IMR-90 (cell line): Measurements from ENCODE around the gene SLC23A1. TPM values are rescaled to one million over a fixed set of nuclear protein-coding genes. Genes with fewer than 3 reads are reported as not detected.
"Not testable (repeated sequence)": the region's sequence is repeated elsewhere in the genome, so short reads cannot be mapped to it uniquely, and the experiment has no call there.

ENCODE experiments used
- ATAC-seq: fragments of 200-7000 bp; cut with Tn5 transposase; 2 replicates; pipeline ENCODE4 v1.9.1; 2020; ENCODE audit warnings: low read depth, mild to moderate bottlenecking, moderate library complexity
- BruUV-seq: library from RNA; stranded (reverse); fragments of 400-500 nt; replicated peaks from 2 replicates; lab custom pipeline; 2021; lab: Mats Ljungman, UMichigan
- CTCF ChIA-PET: fragments of 300-600 bp; formaldehyde crosslinking; extraction: SDS; loops from one replicate; lab custom pipeline; 2021; ENCODE audit warnings: antibody characterized with exemption; lab: Yijun Ruan, JAX
- POLR2A ChIA-PET: fragments of 300-600 bp; sonication (Branson Sonifier 250); formaldehyde crosslinking; loops from one replicate; lab custom pipeline; 2022; ENCODE audit warnings: antibody characterized with exemption; ENCODE audit not compliant: unreplicated experiment; lab: Charles Lee
- DNase-seq: peaks from one replicate; pipeline ENCODE4 v3.0.0; 2013
- H2AFZ ChIP-seq: replicated peaks from 2 replicates; pipeline ENCODE3; 2013; ENCODE audit warnings: low read length, mild to moderate bottlenecking; ENCODE audit not compliant: poor library complexity
- H2AK5ac ChIP-seq: 2 replicates; pipeline ENCODE4 v1.6.1; 2013; ENCODE audit warnings: low read depth, low read length, inconsistent platforms
- H2AK9ac ChIP-seq: replicated peaks from 2 replicates; pipeline ENCODE3; 2013; ENCODE audit warnings: mild to moderate bottlenecking, low read depth, low read length, moderate library complexity; ENCODE audit not compliant: poor library complexity
- H2BK120ac ChIP-seq: 2 replicates; pipeline ENCODE4 v1.6.1; 2013; ENCODE audit warnings: low read depth, low read length, inconsistent platforms
- H2BK15ac ChIP-seq: 3 replicates; pipeline ENCODE4 v1.6.1; 2013; ENCODE audit warnings: low read depth, low read length, inconsistent platforms
- H2BK20ac ChIP-seq: 2 replicates; pipeline ENCODE4 v1.6.1; 2013; ENCODE audit warnings: low read depth, mild to moderate bottlenecking, inconsistent platforms, low read length, moderate library complexity
- H2BK5ac ChIP-seq: 2 replicates; pipeline ENCODE4 v1.6.1; 2013; ENCODE audit warnings: mild to moderate bottlenecking, low read depth, low read length, inconsistent platforms; ENCODE audit not compliant: poor library complexity, severe bottlenecking
- H3K14ac ChIP-seq: replicated peaks from 2 replicates; pipeline ENCODE4 v1.6.1; 2013; ENCODE audit warnings: low read depth, low read length, inconsistent platforms
- H3K18ac ChIP-seq: 2 replicates; pipeline ENCODE4 v1.6.1; 2013; ENCODE audit warnings: low read depth, low read length, control low read depth
- H3K23ac ChIP-seq: 2 replicates; pipeline ENCODE4 v1.6.1; 2013; ENCODE audit warnings: low read depth, low read length, inconsistent platforms
- H3K27ac ChIP-seq: 2 replicates; pipeline ENCODE4 v1.5.1; 2013; ENCODE audit warnings: mild to moderate bottlenecking, control low read depth, low read length; ENCODE audit not compliant: insufficient read depth
- H3K27me3 ChIP-seq: 2 replicates; pipeline ENCODE4 v1.6.1; 2013; ENCODE audit warnings: low read length; ENCODE audit not compliant: control insufficient read depth, insufficient read depth
- H3K36me3 ChIP-seq: 2 replicates; pipeline ENCODE4 v1.6.1; 2013; ENCODE audit warnings: low read length, mixed read lengths; ENCODE audit not compliant: control insufficient read depth, insufficient read depth
- H3K4ac ChIP-seq: 2 replicates; pipeline ENCODE4 v1.6.1; 2013; ENCODE audit warnings: low read depth, low read length, inconsistent platforms
- H3K4me1 ChIP-seq: 2 replicates; pipeline ENCODE4 v1.6.1; 2013; ENCODE audit warnings: low read length, mixed read lengths; ENCODE audit not compliant: control insufficient read depth, insufficient read depth
- H3K4me2 ChIP-seq: 2 replicates; pipeline ENCODE4 v1.6.1; 2013; ENCODE audit warnings: low read depth, mild to moderate bottlenecking, control low read depth, low read length, moderate library complexity
- H3K4me3 ChIP-seq: 2 replicates; pipeline ENCODE4 v1.5.1; 2013; ENCODE audit warnings: low read depth, mild to moderate bottlenecking, control low read depth, low read length, moderate library complexity; ENCODE audit not compliant: insufficient read depth
- H3K56ac ChIP-seq: 2 replicates; pipeline ENCODE4 v1.6.1; 2013; ENCODE audit warnings: low read length, inconsistent platforms; ENCODE audit not compliant: insufficient read depth; ENCODE audit errors: extremely low read depth
- H3K79me1 ChIP-seq, 2 experiments: 2 replicates each; pipeline ENCODE4 v1.6.1; 2013; ENCODE audit warnings: low read length in 2 of 2, inconsistent platforms in 1 of 2, low read depth in 1 of 2
- H3K9ac ChIP-seq: 2 replicates; pipeline ENCODE4 v1.6.1; 2013; ENCODE audit warnings: low read depth, low read length, control low read depth
- H3K9me1 ChIP-seq: 2 replicates; pipeline ENCODE4 v1.6.1; 2013; ENCODE audit warnings: low read length, inconsistent platforms; ENCODE audit not compliant: insufficient read depth
- H3K9me3 ChIP-seq: 2 replicates; pipeline ENCODE4 v1.6.1; 2013; ENCODE audit warnings: low read length; ENCODE audit not compliant: control insufficient read depth, insufficient read depth
- H4K20me1 ChIP-seq: 2 replicates; pipeline ENCODE4 v1.6.1; 2013; ENCODE audit warnings: low read length, inconsistent platforms; ENCODE audit not compliant: insufficient read depth
- H4K5ac ChIP-seq: 2 replicates; pipeline ENCODE4 v1.6.1; 2013; ENCODE audit warnings: mild to moderate bottlenecking, low read depth, low read length, control low read depth
- H4K8ac ChIP-seq, 2 experiments: 2 replicates each; pipeline ENCODE4 v1.6.1; 2013; ENCODE audit warnings: low read depth in 2 of 2, low read length in 2 of 2, control low read depth in 1 of 2, inconsistent platforms in 1 of 2
- H4K91ac ChIP-seq: 2 replicates; pipeline ENCODE4 v1.6.1; 2013; ENCODE audit warnings: low read depth, low read length, inconsistent platforms; ENCODE audit not compliant: insufficient read depth
- CHD1 ChIP-seq: IDR thresholded peaks from 2 replicates; pipeline ENCODE4 v1.6.1; 2012; ENCODE audit warnings: low read depth, low read length, improper control_type of control experiment
- MAFK ChIP-seq: IDR thresholded peaks from 2 replicates; pipeline ENCODE4 v1.6.1; 2012; ENCODE audit warnings: low read depth, low read length, improper control_type of control experiment
- MAZ ChIP-seq: IDR thresholded peaks from 2 replicates; pipeline ENCODE4 v1.6.1; 2012; ENCODE audit warnings: low read depth, mild to moderate bottlenecking, low read length, improper control_type of control experiment, moderate library complexity, borderline replicate concordance
- MXI1 ChIP-seq: IDR thresholded peaks from 2 replicates; pipeline ENCODE4 v1.6.1; 2012; ENCODE audit warnings: low read depth, mild to moderate bottlenecking, low read length, moderate library complexity, borderline replicate concordance
- NFE2L2 ChIP-seq: fragments of 150-350 bp; IDR thresholded peaks from 2 replicates; pipeline ENCODE4 v1.6.1; 2016; ENCODE audit warnings: low read depth, mild to moderate bottlenecking, low read length
- POLR2A ChIP-seq: IDR thresholded peaks from 2 replicates; pipeline ENCODE4 v1.6.1; 2012; ENCODE audit warnings: mild to moderate bottlenecking, low read depth, low read length
- RFX5 ChIP-seq: IDR thresholded peaks from 2 replicates; pipeline ENCODE4 v1.8.0; 2012; ENCODE audit warnings: low read depth, mild to moderate bottlenecking, low read length, moderate library complexity
- WGBS, 2 experiments: methylation state at CpG; one replicate each; pipeline versions ENCODE4 v1.1.5 to v1.1.7; 2013; ENCODE audit warnings: missing lambda C conversion rate in 2 of 2; ENCODE audit not compliant: insufficient read length in 1 of 2; ENCODE audit errors: extremely low coverage in 2 of 2; 5-methylcytosine and 5-hydroxymethylcytosine counted together
- dilution Hi-C: fragments of 300-500 bp; cut with HindIII; formaldehyde crosslinking; loops from one replicate; pipeline ENCODE4 v1.14.3; 2018; ENCODE audit warnings: low sequenced_read_pairs; ENCODE audit not compliant: unreplicated experiment
- in situ Hi-C: fragments of 300-500 bp; cut with MboI; formaldehyde crosslinking; loops from 3 replicates; pipeline ENCODE4 v1.14.3; 2019; ENCODE audit warnings: low sequenced_read_pairs, inconsistent platforms, mixed read lengths
- intact Hi-C: fragments of 100-400 bp; cut with micrococcal nuclease; formaldehyde crosslinking; loops from 2 replicates; pipeline ENCODE4 v1.10.0; 2022
- polyA plus RNA-seq, 3 experiments: library from polyadenylated mRNA; depleted of rRNA; stranded (reverse); fragments of >200 nt; gene quantifications; 2 replicates each; pipeline ENCODE4 v1.2.3, GENCODE V29; 2012; ENCODE audit warnings: low replicate concordance in 1 of 3
- total RNA-seq: library from RNA; depleted of rRNA; stranded (reverse); fragments of >200 nt; gene quantifications from 2 replicates; pipeline ENCODE4 v1.2.3, GENCODE V29; 2012
- TF ChIP-seq, protein P1 (sequence below): fragments of 150-350 bp; IDR thresholded peaks from 2 replicates; pipeline ENCODE4 v1.6.1; 2016; ENCODE audit warnings: low read depth, mild to moderate bottlenecking, low read length, moderate library complexity, borderline replicate concordance

Gene SLC23A1
- total and polyA plus RNA-seq, 2 of the 4 experiments (the other 2 are of a cell fraction) = not detected

- Histone ChIP-seq H3K23ac (no peak overlapping the region), H3K9ac (no peak overlapping the region), H3K4me1 (peaks cover 4% of the 10 kb centered on the region; the same call in 1 of the 2 replicates), H3K9me3 (no peaks in the 10 kb centered on the region), H3K56ac (no peak overlapping the region), H2AFZ (no peak overlapping the region), H2BK20ac (no peak overlapping the region), H2AK5ac (no peak overlapping the region), H3K4ac (no peak overlapping the region), H3K36me3 (peaks cover 2% of the 10 kb centered on the region), H2BK120ac (no peak overlapping the region), H4K5ac (no peak overlapping the region), H3K27ac (no peak overlapping the region), H2BK5ac (no peak overlapping the region), H3K14ac (no peak overlapping the region), H4K8ac (no peak overlapping the region), H2AK9ac (no peak overlapping the region), H3K9me1 (0 out of 2 replicates have a peak, but pooled peaks cover 2% of the 10 kb centered on the region), H3K79me1 (peaks cover 0 to 59% of the 10 kb centered on the region in 2 experiments; a peak in 2 of 4 replicates), H4K91ac (no peak overlapping the region), H3K4me2 (no peak overlapping the region), H3K4me3 (no peak overlapping the region), H2BK15ac (no peak overlapping the region), H4K20me1 (peaks cover 90% of the 10 kb centered on the region), H3K27me3 (no peaks in the 10 kb centered on the region), H3K18ac (no peak overlapping the region)
- POLR2A ChIA-PET = no interaction called here
- in situ Hi-C loops = no loop called here
- intact Hi-C loops = no loop called here
- ATAC-seq (no peak), DNase-seq (no peak)
- CTCF ChIA-PET = interaction anchor here (1.2 kb wide), 1 partner anchor 12 kb away, joined by 3 read pairs; the partner anchor contains the start of gene PAIP2
- WGBS, 2 experiments = no CpG with 5 or more reads among the region's 3 CpGs
- BruUV-seq = no TSS peak
- dilution Hi-C loops = no loop called here
- no peak for TF ChIP-seq MAZ
- TF ChIP-seq POLR2A = no peak
- no peak for TF ChIP-seq CHD1
- no peak for TF ChIP-seq MAFK
- no peak for TF ChIP-seq MXI1
- TF ChIP-seq, protein P1, sequence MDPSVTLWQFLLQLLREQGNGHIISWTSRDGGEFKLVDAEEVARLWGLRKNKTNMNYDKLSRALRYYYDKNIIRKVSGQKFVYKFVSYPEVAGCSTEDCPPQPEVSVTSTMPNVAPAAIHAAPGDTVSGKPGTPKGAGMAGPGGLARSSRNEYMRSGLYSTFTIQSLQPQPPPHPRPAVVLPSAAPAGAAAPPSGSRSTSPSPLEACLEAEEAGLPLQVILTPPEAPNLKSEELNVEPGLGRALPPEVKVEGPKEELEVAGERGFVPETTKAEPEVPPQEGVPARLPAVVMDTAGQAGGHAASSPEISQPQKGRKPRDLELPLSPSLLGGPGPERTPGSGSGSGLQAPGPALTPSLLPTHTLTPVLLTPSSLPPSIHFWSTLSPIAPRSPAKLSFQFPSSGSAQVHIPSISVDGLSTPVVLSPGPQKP = no peak
- no peak for TF ChIP-seq NFE2L2
- TF ChIP-seq RFX5 = no peak
These were observed 28.9 kb downstream of the SLC23A1 start for GRCh38 chr5:139354186-139354585.

DNA sequence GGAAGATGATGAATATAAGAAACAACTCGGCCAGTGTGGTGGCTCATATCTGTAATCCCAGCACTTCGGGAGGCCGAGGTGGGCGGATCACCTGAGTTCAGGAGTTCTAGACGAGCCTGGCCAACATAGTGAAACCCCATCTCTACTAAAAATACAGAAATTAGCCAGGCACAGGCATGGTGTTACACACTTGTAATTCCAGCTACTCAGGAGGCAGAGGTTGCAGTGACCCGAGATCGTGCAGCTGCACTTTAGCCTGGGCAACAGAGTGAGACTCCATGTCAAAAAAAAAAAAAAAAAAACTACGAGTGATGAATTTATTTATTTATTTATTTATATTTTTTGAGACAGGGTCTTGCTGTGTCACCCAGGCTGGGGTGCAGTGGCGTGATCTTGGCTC is 35.2 kb downstream of the SLC23A1 start:
- DNase-seq, H4K91ac ChIP-seq, H3K9me1 ChIP-seq, CTCF ChIA-PET, H3K4me2 ChIP-seq, H4K5ac ChIP-seq, H3K27me3 ChIP-seq, ATAC-seq, H3K56ac ChIP-seq, H3K4me3 ChIP-seq, BruUV-seq, H3K36me3 ChIP-seq, H3K9ac ChIP-seq, H3K14ac ChIP-seq, H4K8ac ChIP-seq, H2BK120ac ChIP-seq, dilution Hi-C loops, H2AK5ac ChIP-seq, H3K27ac ChIP-seq, H3K9me3 ChIP-seq, H2BK15ac ChIP-seq, H3K18ac ChIP-seq, H3K4me1 ChIP-seq, in situ Hi-C loops, H2BK5ac ChIP-seq, H2AK9ac ChIP-seq, intact Hi-C loops, H2AFZ ChIP-seq, H3K4ac ChIP-seq, H2BK20ac ChIP-seq, POLR2A ChIA-PET, H3K23ac ChIP-seq: not testable (repeated sequence)
- peaks cover 0 to 48% of the 10 kb centered on the region in 2 experiments; a peak in 3 of 4 replicates for H3K79me1 ChIP-seq
- peaks cover 93% of the 10 kb centered on the region for H4K20me1 ChIP-seq
- WGBS, 2 experiments = 100% methylated on average over 1 of the region's 9 CpGs; no CpG with 5 or more reads in 1 of the 2 experiments
